Osteoblast (primary cell): ENCODE results near the gene G6PC3. TPM values are rescaled to one million over a fixed set of nuclear protein-coding genes. Genes with fewer than 3 reads are reported as not detected.
A peak's percentile ranks its signal among the peaks of the same experiment; 100 is the strongest.
"Not testable (repeated sequence)": the region's sequence is repeated elsewhere in the genome, so short reads cannot be mapped to it uniquely, and the experiment has no call there.

Experiments used
- DNase-seq: peaks from one replicate; pipeline ENCODE4 v3.0.0; 2011; ENCODE audit warnings: low spot score, mixed read lengths; ENCODE audit not compliant: insufficient read length; ENCODE audit errors: missing footprints
- H2AFZ ChIP-seq: 2 replicates; pipeline ENCODE4 v1.6.0; 2011; ENCODE audit warnings: mild to moderate bottlenecking, low read length
- H3K27ac ChIP-seq: 2 replicates; pipeline ENCODE4 v1.5.1; 2011; ENCODE audit warnings: mild to moderate bottlenecking, low read depth, low read length, moderate library complexity
- H3K27me3 ChIP-seq: 2 replicates; pipeline ENCODE4 v1.6.0; 2012; ENCODE audit warnings: mild to moderate bottlenecking, control low read depth, inconsistent platforms, low read length, moderate library complexity; ENCODE audit not compliant: insufficient read depth
- H3K36me3 ChIP-seq: 2 replicates; pipeline ENCODE4 v1.5.1; 2011; ENCODE audit warnings: mild to moderate bottlenecking, low read length, control low read depth, moderate library complexity; ENCODE audit not compliant: insufficient read depth
- H3K4me1 ChIP-seq: 2 replicates; pipeline ENCODE4 v1.5.1; 2011; ENCODE audit warnings: mild to moderate bottlenecking, low read length, control low read depth, moderate library complexity; ENCODE audit not compliant: insufficient read depth
- H3K4me2 ChIP-seq: 2 replicates; pipeline ENCODE4 v1.6.0; 2011; ENCODE audit warnings: mild to moderate bottlenecking, low read length; ENCODE audit not compliant: insufficient read depth
- H3K4me3 ChIP-seq: fragments of 200-600 bp; sonication (generic); 3 replicates; pipeline ENCODE4 v1.5.1; 2012; ENCODE audit warnings: mild to moderate bottlenecking, low read length, inconsistent platforms; ENCODE audit not compliant: insufficient read depth
- H3K79me2 ChIP-seq: 2 replicates; pipeline ENCODE4 v1.6.0; 2012; ENCODE audit warnings: mild to moderate bottlenecking, low read length, control low read depth, inconsistent platforms; ENCODE audit not compliant: insufficient read depth
- H3K9me3 ChIP-seq: 2 replicates; pipeline ENCODE4 v1.5.1; 2011; ENCODE audit warnings: low read depth, low read length, control low read depth
- H4K20me1 ChIP-seq: 2 replicates; pipeline ENCODE4 v1.6.0; 2012; ENCODE audit warnings: mild to moderate bottlenecking, low read length, control low read depth; ENCODE audit not compliant: insufficient read depth
- total RNA-seq: library from RNA; depleted of rRNA; stranded (reverse); fragments of >200 nt; gene quantifications from 2 replicates; pipeline ENCODE4 v1.2.3, GENCODE V29; 2012
- TF ChIP-seq, protein P1 (sequence below): IDR thresholded peaks from 2 replicates; pipeline ENCODE4 v1.5.1; 2011; ENCODE audit warnings: mild to moderate bottlenecking, low read depth, low read length, moderate library complexity; ENCODE audit errors: extremely low read depth

G6PC3 gene
- total RNA-seq, 1 donor = 23.5 TPM

DNA sequence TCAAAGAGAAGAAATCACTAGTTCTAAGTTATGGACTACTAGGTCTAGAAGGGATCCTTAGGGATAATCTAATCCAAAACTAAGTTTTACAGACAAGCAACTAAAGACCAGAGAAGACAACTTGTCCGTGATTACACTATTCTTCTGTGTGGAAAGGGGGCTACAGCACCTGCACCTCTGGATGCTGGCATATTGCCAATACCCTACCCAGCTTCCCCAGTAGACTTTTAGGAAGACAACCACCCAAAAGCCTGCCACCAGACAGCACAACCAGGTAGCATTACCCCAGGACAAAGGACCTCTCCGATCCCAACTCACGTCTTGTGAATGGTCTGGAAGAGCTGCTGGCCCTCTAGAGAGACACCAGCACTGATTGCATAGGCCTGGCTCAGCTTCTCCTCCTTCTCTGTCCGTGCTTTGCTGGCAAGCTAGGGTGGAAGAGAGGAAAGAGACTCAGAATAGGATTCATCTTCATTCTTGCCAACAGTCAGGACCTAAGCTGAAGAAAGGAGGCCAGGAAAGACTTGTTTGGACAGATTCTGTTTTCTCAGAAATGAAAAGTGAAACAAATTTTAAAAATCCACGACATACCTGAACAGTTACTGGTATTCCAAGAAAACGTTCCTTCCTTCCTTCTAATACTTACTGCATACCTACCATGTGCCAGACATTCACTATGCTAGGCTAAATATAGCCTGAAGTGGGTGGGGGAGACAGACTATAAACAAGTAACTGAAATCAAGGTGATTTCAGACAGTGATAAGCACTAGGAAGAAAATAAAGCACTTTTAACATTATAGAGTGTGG, 30.5 kb upstream of the G6PC3 start:
- no peaks in the 10 kb centered on the region for H3K9me3 ChIP-seq
- H2AFZ ChIP-seq = no peak overlapping the region
- H3K4me2 ChIP-seq = no peak overlapping the region
- H3K4me1 ChIP-seq = peaks cover 24% of the 10 kb centered on the region
- peaks cover 24% of the 10 kb centered on the region for H3K36me3 ChIP-seq
- TF ChIP-seq, protein P1, sequence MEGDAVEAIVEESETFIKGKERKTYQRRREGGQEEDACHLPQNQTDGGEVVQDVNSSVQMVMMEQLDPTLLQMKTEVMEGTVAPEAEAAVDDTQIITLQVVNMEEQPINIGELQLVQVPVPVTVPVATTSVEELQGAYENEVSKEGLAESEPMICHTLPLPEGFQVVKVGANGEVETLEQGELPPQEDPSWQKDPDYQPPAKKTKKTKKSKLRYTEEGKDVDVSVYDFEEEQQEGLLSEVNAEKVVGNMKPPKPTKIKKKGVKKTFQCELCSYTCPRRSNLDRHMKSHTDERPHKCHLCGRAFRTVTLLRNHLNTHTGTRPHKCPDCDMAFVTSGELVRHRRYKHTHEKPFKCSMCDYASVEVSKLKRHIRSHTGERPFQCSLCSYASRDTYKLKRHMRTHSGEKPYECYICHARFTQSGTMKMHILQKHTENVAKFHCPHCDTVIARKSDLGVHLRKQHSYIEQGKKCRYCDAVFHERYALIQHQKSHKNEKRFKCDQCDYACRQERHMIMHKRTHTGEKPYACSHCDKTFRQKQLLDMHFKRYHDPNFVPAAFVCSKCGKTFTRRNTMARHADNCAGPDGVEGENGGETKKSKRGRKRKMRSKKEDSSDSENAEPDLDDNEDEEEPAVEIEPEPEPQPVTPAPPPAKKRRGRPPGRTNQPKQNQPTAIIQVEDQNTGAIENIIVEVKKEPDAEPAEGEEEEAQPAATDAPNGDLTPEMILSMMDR = no peak
- peaks cover 42% of the 10 kb centered on the region for H4K20me1 ChIP-seq
- H3K79me2 ChIP-seq = peaks cover 49% of the 10 kb centered on the region
- H3K4me3 ChIP-seq = no peak overlapping the region
- no peaks in the 10 kb centered on the region for H3K27me3 ChIP-seq
- peak; percentile 72 for DNase-seq
- peak overlapping the region; percentile 13 for H3K27ac ChIP-seq

DNA sequence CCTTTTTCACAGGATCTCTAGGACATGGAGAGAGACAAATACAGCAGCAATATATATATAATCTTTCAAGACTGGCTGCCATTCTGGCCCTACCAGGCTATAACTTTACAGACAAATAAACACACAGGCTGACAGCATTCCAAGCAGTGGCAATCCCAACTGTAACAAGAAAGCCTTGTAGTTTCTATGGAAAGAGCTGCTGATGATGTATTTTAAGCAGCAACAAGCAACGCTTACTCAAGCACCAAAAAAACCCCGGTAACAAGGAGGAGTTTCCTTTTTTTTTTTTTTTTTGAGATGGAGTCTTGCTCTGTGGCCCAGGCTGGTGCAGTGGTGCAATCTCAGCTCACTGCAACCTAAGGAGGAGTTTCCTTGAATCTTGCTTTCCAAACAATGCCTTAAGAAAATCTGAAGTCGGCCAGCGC, 27.3 kb upstream of the G6PC3 start:
- Histone ChIP-seq H3K27ac (peak overlapping the region; percentile 54), H2AFZ (no peak overlapping the region)

DNA sequence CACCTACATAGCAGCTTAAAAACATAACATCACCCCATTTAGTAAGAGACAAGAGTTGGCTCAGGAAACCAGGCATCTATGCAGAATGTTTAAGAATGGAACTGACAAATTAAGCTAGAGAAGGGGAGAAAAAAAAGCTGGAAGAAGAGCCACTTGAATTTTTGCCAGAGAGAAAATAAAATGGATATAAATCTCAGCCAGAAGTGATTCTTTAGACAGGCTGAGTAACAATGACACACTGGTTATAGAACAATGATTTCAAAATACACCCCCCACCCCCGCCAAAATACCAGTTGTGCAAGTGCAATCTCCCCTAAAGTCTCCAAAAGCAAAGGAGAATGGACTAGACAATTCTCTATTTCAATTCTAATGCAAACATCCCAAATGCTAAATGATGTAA, 26.5 kb upstream of the G6PC3 start:
- DNase-seq = peak; percentile 72
- H2AFZ ChIP-seq = no peak overlapping the region
- H3K4me1 ChIP-seq = peaks cover 30% of the 10 kb centered on the region
- peak overlapping the region; percentile 55 for H3K4me2 ChIP-seq
- peak overlapping the region; percentile 61 for H3K27ac ChIP-seq
- no peaks in the 10 kb centered on the region for H3K9me3 ChIP-seq
- peaks cover 42% of the 10 kb centered on the region for H4K20me1 ChIP-seq
- TF ChIP-seq, protein P1 = no peak
- no peak overlapping the region for H3K4me3 ChIP-seq
- peaks cover 59% of the 10 kb centered on the region for H3K79me2 ChIP-seq
- H3K27me3 ChIP-seq = no peaks in the 10 kb centered on the region
- peaks cover 20% of the 10 kb centered on the region for H3K36me3 ChIP-seq

More for the DNA sequence above, 27.3 kb upstream of the G6PC3 start:
- Histone ChIP-seq H4K20me1 (peaks cover 40% of the 10 kb centered on the region), H3K27me3 (no peaks in the 10 kb centered on the region), H3K4me1 (peaks cover 30% of the 10 kb centered on the region), H3K4me3 (no peak overlapping the region), H3K9me3 (no peaks in the 10 kb centered on the region), H3K79me2 (peaks cover 56% of the 10 kb centered on the region), H3K4me2 (peak overlapping the region; percentile 33), H3K36me3 (peaks cover 13% of the 10 kb centered on the region)
- TF ChIP-seq, protein P1 = no peak
- peak; percentile 93 for DNase-seq

DNA sequence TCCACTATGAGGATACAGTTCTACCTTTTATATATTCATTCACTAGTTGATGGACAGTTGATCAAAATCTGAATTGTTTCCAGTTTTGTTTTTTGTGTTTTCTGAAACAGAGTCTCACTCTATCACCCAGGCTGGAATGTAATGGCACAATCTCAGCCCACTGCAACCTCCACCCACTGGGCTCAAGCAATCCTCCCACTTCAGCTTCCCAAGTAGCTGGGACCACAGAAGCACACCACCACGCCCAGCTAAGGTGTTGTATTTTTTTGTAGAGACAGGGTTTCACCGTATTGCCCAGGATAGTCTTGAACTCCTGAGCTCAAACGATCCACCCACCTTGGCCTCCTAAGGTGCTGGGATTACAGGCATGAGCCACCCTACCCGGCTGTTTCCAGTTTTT, 25.0 kb upstream of the G6PC3 start:
- Histone ChIP-seq H3K79me2 (peaks cover 61% of the 10 kb centered on the region), H3K36me3 (peaks cover 25% of the 10 kb centered on the region), H3K4me2 (no peak overlapping the region), H3K4me3 (no peak overlapping the region), H3K27me3 (no peaks in the 10 kb centered on the region), H3K9me3 (no peaks in the 10 kb centered on the region), H3K4me1 (peaks cover 28% of the 10 kb centered on the region), H3K27ac (peak overlapping the region; percentile 24), H2AFZ (no peak overlapping the region), H4K20me1 (peaks cover 42% of the 10 kb centered on the region)
- DNase-seq = no peak
- TF ChIP-seq, protein P1 = no peak

DNA sequence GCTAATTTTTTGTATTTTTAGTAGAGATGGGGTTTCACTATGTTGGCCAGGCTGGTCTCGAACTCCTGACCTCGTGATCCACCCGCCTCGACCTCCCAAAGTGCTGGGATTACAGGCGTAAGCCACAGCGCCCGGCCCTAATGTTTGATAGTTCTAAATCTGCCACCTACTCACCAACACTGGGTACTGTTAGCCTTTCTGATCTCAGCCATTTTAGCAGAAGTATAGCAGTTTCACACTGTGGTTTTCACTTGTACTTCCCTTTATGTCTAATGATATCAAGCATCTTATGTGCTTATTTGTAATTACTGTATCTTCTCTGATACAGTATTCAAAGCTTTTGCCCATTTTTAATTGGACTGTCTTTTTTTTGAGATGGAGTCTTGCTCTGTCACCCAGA, 23.6 kb upstream of the G6PC3 start:
- peaks cover 37% of the 10 kb centered on the region for H4K20me1 ChIP-seq
- peaks cover 61% of the 10 kb centered on the region for H3K79me2 ChIP-seq

More for the DNA sequence above, 23.6 kb upstream of the G6PC3 start:
- H3K36me3 ChIP-seq = peaks cover 32% of the 10 kb centered on the region
- DNase-seq, H3K9me3 ChIP-seq, H3K4me3 ChIP-seq, H2AFZ ChIP-seq, H3K27ac ChIP-seq, H3K4me2 ChIP-seq, H3K27me3 ChIP-seq: not testable (repeated sequence)
- peaks cover 28% of the 10 kb centered on the region for H3K4me1 ChIP-seq
